ENCODE measurements around the gene ASB1. TPM values are rescaled to one million over a fixed set of nuclear protein-coding genes. Genes with fewer than 3 reads are reported as not detected.

ASB1 gene
- total RNA-seq, 1 donor from 2014 or later = 8.5 TPM

DNA sequence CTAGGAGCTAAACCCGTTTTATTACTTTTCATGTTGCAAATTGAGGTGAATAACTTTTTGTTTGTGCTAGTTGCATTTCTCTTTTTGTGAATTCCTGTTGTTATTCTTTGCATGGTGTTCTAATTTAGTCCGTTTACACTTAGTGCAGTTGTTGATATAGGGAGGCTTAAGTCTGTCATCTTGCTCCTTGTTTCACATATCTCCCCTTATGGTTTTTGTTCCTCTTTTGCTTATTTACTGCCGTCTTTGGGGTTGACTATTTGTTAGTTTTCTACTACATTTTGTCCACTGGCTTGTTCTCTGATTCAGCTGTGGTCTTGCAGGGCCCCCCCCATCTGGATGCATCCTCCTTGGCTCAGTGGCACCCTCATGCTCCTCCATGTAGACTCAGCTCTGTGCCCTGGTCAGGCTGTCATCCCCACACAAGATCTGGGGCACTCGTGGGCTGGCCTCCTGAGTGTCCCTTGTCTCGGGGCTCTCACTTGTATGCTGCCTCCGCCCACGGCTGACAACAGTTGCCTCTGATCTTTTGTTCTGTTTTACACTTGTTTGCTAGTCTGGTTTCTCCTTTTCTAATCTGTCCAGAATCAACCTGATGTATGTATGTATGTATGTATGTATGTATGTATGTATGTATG, 42.9 kb upstream of the ASB1 start:
- H3K4me1 Mint-ChIP-seq (ENCODE audit: unreplicated experiment) = peaks cover 12% of the 10 kb centered on the region
- H3K36me3 Mint-ChIP-seq (ENCODE audit: low read depth, unreplicated experiment) = peaks cover 18% of the 10 kb centered on the region
- peak overlapping the region; percentile 2 for H3K4me3 Mint-ChIP-seq (ENCODE audit: unreplicated experiment)
- no peak for DNase-seq (ENCODE audit: low spot score)
- H3K9me3 Mint-ChIP-seq (ENCODE audit: unreplicated experiment) = no peaks in the 10 kb centered on the region
- H3K27ac Mint-ChIP-seq (ENCODE audit: unreplicated experiment) = peak overlapping the region; percentile 45
- no peak for TF ChIP-seq CTCF (IDR thresholded peaks at IDR 0.05; ENCODE audit: unreplicated experiment)
- H3K27me3 Mint-ChIP-seq (ENCODE audit: unreplicated experiment) = peaks cover 3% of the 10 kb centered on the region

DNA sequence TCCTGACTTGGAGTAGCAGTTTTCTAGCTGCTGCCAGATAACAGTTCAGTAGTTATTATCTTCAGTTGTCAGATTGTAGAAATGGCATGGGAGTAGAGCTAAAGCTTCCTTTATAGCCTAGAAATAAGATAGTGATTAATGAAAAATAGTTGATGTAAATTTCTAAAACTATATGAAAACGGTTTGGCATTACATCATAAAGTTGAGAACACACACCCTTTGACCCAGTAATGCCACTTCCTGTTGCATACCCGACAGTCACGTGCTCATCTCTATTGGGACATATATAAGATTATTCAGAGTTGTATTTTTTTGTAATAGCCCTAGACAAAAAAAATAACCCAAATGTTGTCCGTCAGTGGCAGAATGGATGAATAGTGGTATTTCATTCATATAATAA, 39.4 kb upstream of the ASB1 start:
- peaks cover 10% of the 10 kb centered on the region for H3K4me1 Mint-ChIP-seq (ENCODE audit: unreplicated experiment)
- no peak overlapping the region for H3K4me3 Mint-ChIP-seq (ENCODE audit: unreplicated experiment)
- no peak overlapping the region for H3K27ac Mint-ChIP-seq (ENCODE audit: unreplicated experiment)
- H3K36me3 Mint-ChIP-seq (ENCODE audit: low read depth, unreplicated experiment) = peaks cover 18% of the 10 kb centered on the region
- peaks cover 3% of the 10 kb centered on the region for H3K27me3 Mint-ChIP-seq (ENCODE audit: unreplicated experiment)
- TF ChIP-seq CTCF (IDR thresholded peaks at IDR 0.05; ENCODE audit: unreplicated experiment) = no peak
- no peak for DNase-seq (ENCODE audit: low spot score)
- no peaks in the 10 kb centered on the region for H3K9me3 Mint-ChIP-seq (ENCODE audit: unreplicated experiment)

DNA sequence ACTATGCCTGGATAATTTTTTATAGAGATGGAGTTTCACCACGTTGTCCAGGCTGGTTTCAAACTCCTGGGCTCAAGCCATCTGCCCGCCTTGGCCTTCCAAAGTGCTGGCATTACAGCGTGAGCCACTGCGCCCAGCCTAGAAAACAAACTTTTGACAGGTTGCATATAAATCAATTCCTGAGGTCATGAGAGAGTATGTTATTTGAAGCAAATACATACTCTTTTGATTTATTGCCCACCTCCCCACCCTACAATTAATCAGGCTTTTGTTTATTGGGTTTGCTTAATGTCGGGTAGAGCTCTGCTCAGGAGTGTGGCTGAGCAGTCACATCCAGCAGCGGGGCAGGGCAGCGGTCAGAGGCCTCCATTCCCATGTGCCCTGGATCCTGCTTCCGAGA, 37.9 kb upstream of the ASB1 start:
- Mint-ChIP-seq H3K36me3 (ENCODE audit: low read depth, unreplicated experiment) (peaks cover 5% of the 10 kb centered on the region), H3K4me1 (ENCODE audit: unreplicated experiment) (peaks cover 10% of the 10 kb centered on the region), H3K27me3 (ENCODE audit: unreplicated experiment) (peaks cover 1% of the 10 kb centered on the region), H3K9me3 (ENCODE audit: unreplicated experiment) (no peaks in the 10 kb centered on the region), H3K27ac (ENCODE audit: unreplicated experiment) (no peak overlapping the region), H3K4me3 (ENCODE audit: unreplicated experiment) (no peak overlapping the region)
- DNase-seq (ENCODE audit: low spot score) = no peak
- no peak for TF ChIP-seq CTCF (IDR thresholded peaks at IDR 0.05; ENCODE audit: unreplicated experiment)

DNA sequence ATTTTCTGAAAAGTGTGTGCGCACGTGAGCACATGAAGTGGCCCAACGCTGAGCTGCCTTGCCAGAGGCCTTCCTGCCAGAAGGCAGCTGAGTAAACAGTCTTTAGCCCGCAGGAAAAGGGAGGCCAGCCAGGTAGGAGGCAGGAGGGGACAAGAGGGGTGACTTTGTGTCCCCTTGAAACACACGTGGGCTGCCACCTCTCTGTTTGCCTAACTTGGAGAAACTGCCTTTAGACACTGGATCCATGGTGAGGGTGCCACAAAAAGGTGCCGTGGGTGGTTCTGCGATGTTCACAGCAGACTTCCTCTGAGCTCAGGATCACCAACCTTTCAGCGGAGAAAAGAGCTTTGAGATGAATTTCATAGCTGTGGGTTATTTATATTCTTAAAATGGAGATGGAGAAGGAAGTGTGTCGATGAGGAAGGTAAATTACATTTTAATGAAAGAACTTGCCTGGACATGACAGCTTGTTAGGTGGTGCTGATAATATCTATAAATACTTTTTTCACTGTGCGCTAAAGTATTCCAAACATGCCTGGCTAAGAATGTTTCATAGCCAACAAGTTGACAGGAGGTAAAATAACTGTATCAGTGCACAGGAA, 36.6 kb upstream of the ASB1 start:
- Mint-ChIP-seq H3K4me1 (ENCODE audit: unreplicated experiment) (peaks cover 10% of the 10 kb centered on the region), H3K27me3 (ENCODE audit: unreplicated experiment) (peaks cover 1% of the 10 kb centered on the region), H3K36me3 (ENCODE audit: low read depth, unreplicated experiment) (no peaks in the 10 kb centered on the region), H3K4me3 (ENCODE audit: unreplicated experiment) (no peak overlapping the region), H3K9me3 (ENCODE audit: unreplicated experiment) (no peaks in the 10 kb centered on the region), H3K27ac (ENCODE audit: unreplicated experiment) (peak overlapping the region; percentile 70)
- no peak for TF ChIP-seq CTCF (IDR thresholded peaks at IDR 0.05; ENCODE audit: unreplicated experiment)
- peak; percentile 35 for DNase-seq (ENCODE audit: low spot score)

DNA sequence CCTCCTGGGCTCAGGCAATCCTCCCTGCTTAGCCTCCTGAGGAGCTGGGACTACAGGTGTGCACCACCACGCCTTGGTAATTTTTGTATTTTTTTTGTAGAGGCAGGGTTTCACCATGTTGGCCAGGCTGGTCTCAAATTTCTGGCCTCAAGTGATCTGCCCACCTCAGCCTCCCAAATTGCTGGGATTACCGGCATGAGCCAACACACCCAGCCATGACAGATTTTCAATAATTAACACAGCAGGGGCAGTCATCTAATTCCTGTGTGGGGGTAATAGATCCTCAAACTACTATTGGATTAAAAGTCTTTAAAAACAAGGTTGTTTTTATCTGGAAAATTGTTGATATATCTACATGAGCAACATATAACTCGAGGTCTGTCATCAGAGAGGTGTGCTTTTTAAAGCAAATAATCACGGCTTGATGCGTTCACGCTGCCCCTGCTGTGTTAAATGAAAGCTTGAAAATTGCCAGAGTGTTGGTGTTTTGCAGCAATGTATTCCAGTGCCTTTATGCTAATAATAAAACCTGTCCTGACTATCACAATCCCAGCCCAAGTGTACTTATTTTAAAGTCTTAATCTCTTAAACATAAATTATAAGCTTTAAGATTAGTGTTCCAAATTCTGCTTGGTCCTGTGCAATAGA, 35.6 kb upstream of the ASB1 start:
- Mint-ChIP-seq H3K4me1 (ENCODE audit: unreplicated experiment) (peaks cover 10% of the 10 kb centered on the region), H3K4me3 (ENCODE audit: unreplicated experiment) (no peak overlapping the region), H3K9me3 (ENCODE audit: unreplicated experiment) (no peaks in the 10 kb centered on the region), H3K27ac (ENCODE audit: unreplicated experiment) (no peak overlapping the region), H3K27me3 (ENCODE audit: unreplicated experiment) (peaks cover 1% of the 10 kb centered on the region), H3K36me3 (ENCODE audit: low read depth, unreplicated experiment) (no peaks in the 10 kb centered on the region)
- no peak for TF ChIP-seq CTCF (IDR thresholded peaks at IDR 0.05; ENCODE audit: unreplicated experiment)
- DNase-seq (ENCODE audit: low spot score) = no peak
